HEK293 (cell line): ENCODE measurements around the gene C2CD4C.

ENCODE experiments used
- CTCF ChIA-PET: fragments of 350-600 bp; formaldehyde crosslinking; extraction: SDS; loops from one replicate; lab custom pipeline; 2021; ENCODE audit warnings: antibody characterized with exemption; lab: Yijun Ruan, JAX
- POLR2A ChIA-PET: fragments of 300-600 bp; formaldehyde crosslinking; extraction: SDS; loops from one replicate; lab custom pipeline; 2020; ENCODE audit warnings: antibody characterized with exemption, inconsistent platforms; lab: Yijun Ruan, JAX
- H3K27ac ChIP-seq: fragments of 200-500 bp; sonication (Bioruptor generic); 2 replicates; pipeline ENCODE4 v1.5.1; 2014; ENCODE audit warnings: low read depth, low read length, control low read depth, inconsistent platforms; ENCODE audit errors: extremely low read depth
- H3K36me3 ChIP-seq, 2 experiments: fragments of 200-500 bp in 1 of 2; sonication (Bioruptor generic) in 1 of 2; 1 replicate in 1 of 2; 2 replicates in 1 of 2; pipeline ENCODE4 v1.5.1; 2014 to 2017; ENCODE audit warnings: inconsistent platforms in 2 of 2, low read length in 2 of 2; ENCODE audit not compliant: control insufficient read depth in 2 of 2, insufficient read depth in 1 of 2
- H3K4me1 ChIP-seq: fragments of 200-500 bp; sonication (Bioruptor generic); 2 replicates; pipeline ENCODE4 v1.5.1; 2014; ENCODE audit warnings: mild to moderate bottlenecking, low read length, inconsistent platforms; ENCODE audit not compliant: control insufficient read depth, insufficient read depth
- H3K4me3 ChIP-seq: 2 replicates; pipeline ENCODE4 v1.5.1; 2011; ENCODE audit warnings: low read depth, mild to moderate bottlenecking, control low read depth, low read length, moderate library complexity
- H3K9me3 ChIP-seq: fragments of 200-500 bp; sonication (Bioruptor generic); 2 replicates; pipeline ENCODE4 v1.5.1; 2014; ENCODE audit warnings: low read depth, low read length, inconsistent platforms; ENCODE audit not compliant: control insufficient read depth, insufficient read depth
- AEBP2 ChIP-seq: fragments of 450-650 bp; formaldehyde crosslinking; IDR thresholded peaks from 2 replicates; pipeline ENCODE4 v1.5.1; 2016; ENCODE audit warnings: missing biosample characterization, missing genetic modification characterization, borderline replicate concordance
- BCL11B ChIP-seq: fragments of 450-650 bp; formaldehyde crosslinking; IDR thresholded peaks from 2 replicates; pipeline ENCODE4 v1.5.1; 2016; ENCODE audit warnings: low read depth, missing biosample characterization, missing genetic modification characterization
- EGR2 ChIP-seq: fragments of 450-650 bp; formaldehyde crosslinking; IDR thresholded peaks from 2 replicates; pipeline ENCODE4 v1.5.1; 2016; ENCODE audit warnings: low read depth, missing biosample characterization, missing genetic modification characterization
- IKZF3 ChIP-seq: fragments of 450-650 bp; IDR thresholded peaks from 2 replicates; pipeline ENCODE4 v1.5.0; 2018; ENCODE audit warnings: missing biosample characterization, mild to moderate bottlenecking, missing genetic modification characterization, moderate library complexity
- KLF1 ChIP-seq: fragments of 450-650 bp; formaldehyde crosslinking; IDR thresholded peaks from 2 replicates; pipeline ENCODE4 v1.5.1; 2016; ENCODE audit warnings: missing biosample characterization, missing genetic modification characterization
- KLF10 ChIP-seq: fragments of 450-650 bp; IDR thresholded peaks from 2 replicates; pipeline ENCODE4 v1.5.1; 2018; ENCODE audit warnings: missing biosample characterization, mild to moderate bottlenecking, missing genetic modification characterization
- KLF17 ChIP-seq: fragments of 450-650 bp; formaldehyde crosslinking; IDR thresholded peaks from 2 replicates; pipeline ENCODE4 v1.5.1; 2016; ENCODE audit warnings: missing biosample characterization, missing genetic modification characterization
- KLF7 ChIP-seq: fragments of 450-650 bp; formaldehyde crosslinking; IDR thresholded peaks from 2 replicates; pipeline ENCODE4 v1.5.1; 2016; ENCODE audit warnings: missing biosample characterization, missing genetic modification characterization, borderline replicate concordance
- KLF8 ChIP-seq: fragments of 450-650 bp; formaldehyde crosslinking; IDR thresholded peaks from 2 replicates; pipeline ENCODE4 v1.5.1; 2016; ENCODE audit warnings: missing biosample characterization, missing genetic modification characterization
- KLF9 ChIP-seq: fragments of 450-650 bp; formaldehyde crosslinking; IDR thresholded peaks from 2 replicates; pipeline ENCODE4 v1.5.1; 2016; ENCODE audit warnings: missing biosample characterization, missing genetic modification characterization, low read depth
- OVOL3 ChIP-seq: fragments of 450-650 bp; formaldehyde crosslinking; IDR thresholded peaks from 2 replicates; pipeline ENCODE4 v1.5.1; 2016; ENCODE audit warnings: missing biosample characterization, missing genetic modification characterization
- PATZ1 ChIP-seq: fragments of 450-650 bp; formaldehyde crosslinking; IDR thresholded peaks from 2 replicates; pipeline ENCODE4 v1.5.1; 2016; ENCODE audit warnings: missing biosample characterization, missing genetic modification characterization
- SP2 ChIP-seq: fragments of 450-650 bp; formaldehyde crosslinking; IDR thresholded peaks from 2 replicates; pipeline ENCODE4 v1.5.1; 2016; ENCODE audit warnings: missing biosample characterization, missing genetic modification characterization
- SP3 ChIP-seq: fragments of 450-650 bp; formaldehyde crosslinking; IDR thresholded peaks from 2 replicates; pipeline ENCODE4 v1.5.1; 2016; ENCODE audit warnings: missing biosample characterization, missing genetic modification characterization
- SP7 ChIP-seq: fragments of 450-650 bp; formaldehyde crosslinking; IDR thresholded peaks from 2 replicates; pipeline ENCODE4 v1.5.1; 2016; ENCODE audit warnings: missing biosample characterization, missing genetic modification characterization
- ZBTB26 ChIP-seq: fragments of 450-650 bp; formaldehyde crosslinking; optimal IDR thresholded peaks from 2 replicates; pipeline ENCODE3; 2016; ENCODE audit warnings: missing biosample characterization, mild to moderate bottlenecking, missing genetic modification characterization
- ZEB2 ChIP-seq: fragments of 450-650 bp; formaldehyde crosslinking; IDR thresholded peaks from 2 replicates; pipeline ENCODE4 v1.5.1; 2016; ENCODE audit warnings: missing biosample characterization, missing genetic modification characterization
- ZFHX2 ChIP-seq: fragments of 450-650 bp; formaldehyde crosslinking; conservative IDR thresholded peaks from 2 replicates; pipeline ENCODE4 v1.5.1; 2016; ENCODE audit warnings: missing biosample characterization, missing genetic modification characterization
- ZFP37 ChIP-seq: fragments of 450-650 bp; formaldehyde crosslinking; IDR thresholded peaks from 2 replicates; pipeline ENCODE4 v1.5.1; 2016; ENCODE audit warnings: missing biosample characterization, missing genetic modification characterization
- ZFP41 ChIP-seq: fragments of 450-650 bp; formaldehyde crosslinking; IDR thresholded peaks from 2 replicates; pipeline ENCODE4 v1.5.1; 2016; ENCODE audit warnings: missing biosample characterization, missing genetic modification characterization, borderline replicate concordance
- ZFP69B ChIP-seq: fragments of 450-650 bp; formaldehyde crosslinking; IDR thresholded peaks from 2 replicates; pipeline ENCODE4 v1.5.1; 2016; ENCODE audit warnings: missing biosample characterization, missing genetic modification characterization
- ZIC2 ChIP-seq: fragments of 450-650 bp; formaldehyde crosslinking; IDR thresholded peaks from 2 replicates; pipeline ENCODE4 v1.5.1; 2016; ENCODE audit warnings: missing biosample characterization, missing genetic modification characterization
- ZNF112 ChIP-seq: fragments of 450-650 bp; formaldehyde crosslinking; IDR thresholded peaks from 2 replicates; pipeline ENCODE4 v1.5.0; 2017; ENCODE audit warnings: missing biosample characterization, missing genetic modification characterization
- ZNF157 ChIP-seq: fragments of 450-650 bp; formaldehyde crosslinking; IDR thresholded peaks from 2 replicates; pipeline ENCODE4 v1.5.1; 2016; ENCODE audit warnings: missing biosample characterization, missing genetic modification characterization
- ZNF398 ChIP-seq: fragments of 450-650 bp; formaldehyde crosslinking; IDR thresholded peaks from 2 replicates; pipeline ENCODE4 v1.5.1; 2017; ENCODE audit warnings: missing biosample characterization, missing genetic modification characterization
- ZNF624 ChIP-seq: fragments of 450-650 bp; formaldehyde crosslinking; IDR thresholded peaks from 2 replicates; pipeline ENCODE4 v1.5.1; 2017; ENCODE audit warnings: missing biosample characterization, missing genetic modification characterization
- ZNF654 ChIP-seq: fragments of 450-650 bp; formaldehyde crosslinking; IDR thresholded peaks from 2 replicates; pipeline ENCODE4 v1.5.1; 2016; ENCODE audit warnings: low read depth, missing biosample characterization, missing genetic modification characterization
- ZNF843 ChIP-seq: fragments of 450-650 bp; formaldehyde crosslinking; IDR thresholded peaks from 2 replicates; pipeline ENCODE4 v1.5.1; 2016; ENCODE audit warnings: missing biosample characterization, missing genetic modification characterization

C2CD4C gene

GRCh38 chr19:408441-408901 lies 476 bp downstream of the C2CD4C start (continued):
- TF ChIP-seq PATZ1 (tag by site-specific recombination) (peak; percentile 76), KLF8 (tag by site-specific recombination) (peak; percentile 46; the same call in 1 of the 2 replicates), ZFHX2 (tag by site-specific recombination) (peak; percentile 88), ZFP37 (tag by site-specific recombination) (no peak), BCL11B (tag by site-specific recombination) (no peak), OVOL3 (tag by site-specific recombination) (no peak), EGR2 (tag by site-specific recombination) (peak; percentile 79), ZNF398 (tag by site-specific recombination) (peak; percentile 61), IKZF3 (peak; percentile 57; the same call in 1 of the 2 replicates), KLF9 (tag by site-specific recombination) (0 out of 2 replicates have a peak, but pooled peaks have one; percentile 26), KLF17 (peak; percentile 43; the same call in 1 of the 2 replicates), ZFP41 (no peak), KLF1 (tag by site-specific recombination) (peak; percentile 73), ZBTB26 (tag by site-specific recombination) (peak; percentile 13), ZNF654 (tag by site-specific recombination) (no peak), KLF7 (peak; percentile 26; the same call in 1 of the 2 replicates), SP3 (tag by site-specific recombination) (peak; percentile 76), ZEB2 (0 out of 2 replicates have a peak, but pooled peaks have one; percentile 17)
- TF ChIP-seq, all 188 proteins: peak for 21

GRCh38 chr19:407511-408440 lies 1.2 kb downstream of the C2CD4C start:
- Histone ChIP-seq H3K27ac (no peak overlapping the region), H3K9me3 (no peaks in the 10 kb centered on the region), H3K4me1 (peaks cover 10% of the 10 kb centered on the region), H3K4me3 (peak overlapping the region; percentile 40; the same call in 1 of the 2 replicates), H3K36me3 (no peaks in the 10 kb centered on the region)
- TF ChIP-seq ZNF624 (no peak), ZFP69B (tag by site-specific recombination) (no peak), KLF10 (tag by site-specific recombination) (no peak), ZNF112 (no peak), ZNF157 (tag by site-specific recombination) (no peak), ZIC2 (no peak), ZNF843 (tag by site-specific recombination) (no peak), SP2 (tag by site-specific recombination) (no peak), AEBP2 (tag by site-specific recombination) (no peak), SP7 (tag by site-specific recombination) (no peak)
- ChIA-PET CTCF (interaction anchor here (0.8 kb wide), 1 partner anchor 9 kb away, joined by 3 read pairs; no protein-coding TSS in a partner anchor), POLR2A (no interaction called here)
